Panc1 (cell line): Measurements from ENCODE around the gene RNF20.

Source experiments
- CTCF ChIP-seq: fragments of 450-650 bp; IDR thresholded peaks from 2 replicates; pipeline ENCODE4 v1.5.1; 2017; ENCODE audit warnings: mild to moderate bottlenecking
- POLR2AphosphoS5 ChIP-seq: IDR thresholded peaks from 2 replicates; pipeline ENCODE4 v1.6.1; 2012; ENCODE audit warnings: mild to moderate bottlenecking, low read depth, low read length, moderate library complexity
- REST ChIP-seq, 2 experiments: IDR thresholded peaks; 2 replicates each; pipeline ENCODE4 v1.6.1; 2011 to 2012; ENCODE audit warnings: low read depth in 2 of 2, control low read depth in 1 of 2, low read length in 1 of 2, mild to moderate bottlenecking in 1 of 2, moderate library complexity in 1 of 2; ENCODE audit not compliant: insufficient read depth in 1 of 2

GRCh38 chr9:101566904-101567724 lies 33.5 kb downstream of the RNF20 start:
- peak; percentile 58 for TF ChIP-seq CTCF
- TF ChIP-seq REST (IDR thresholded peaks at IDR 0.05; ENCODE audit: insufficient read depth in 1 of 2, low read depth in 2 of 2, low read length in 1 of 2) = no peak
- TF ChIP-seq POLR2AphosphoS5 = no peak
